ENCODE data around the gene SIVA1. TPM values are rescaled to one million over a fixed set of nuclear protein-coding genes. Genes with fewer than 3 reads are reported as not detected.
A peak's percentile ranks its signal among the peaks of the same experiment; 100 is the strongest.
"Not testable (repeated sequence)": the region's sequence is repeated elsewhere in the genome, so short reads cannot be mapped to it uniquely, and the experiment has no call there.

SIVA1 gene
- total RNA-seq, 1 experiment from 2014 or later = 70.0 TPM

DNA sequence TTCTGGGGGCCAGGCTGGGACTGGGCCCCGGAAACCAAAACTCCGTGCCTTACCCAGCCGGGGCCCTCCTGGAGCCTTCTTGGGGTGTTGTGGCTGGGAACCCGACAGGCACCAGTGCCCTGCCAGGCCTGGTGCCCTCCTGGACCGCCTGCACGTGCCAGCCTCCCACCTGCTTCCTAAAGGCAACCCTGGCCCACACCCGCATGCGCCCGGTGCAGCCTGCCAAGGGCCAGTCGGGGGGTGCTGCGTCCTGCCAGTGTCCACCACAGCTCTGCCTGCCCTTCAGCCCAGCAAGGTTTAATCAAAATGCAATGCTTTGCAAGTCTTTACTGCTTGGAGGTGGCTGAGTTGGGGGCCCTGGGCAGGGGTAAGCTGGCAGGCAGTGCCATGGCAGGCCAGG lies 34.1 kb upstream of the SIVA1 start:
- no peak for DNase-seq (ENCODE audit: extremely low read depth, low read depth)

GRCh38 chr14:104719343-104719742 lies 33.6 kb upstream of the SIVA1 start:
- no peak for DNase-seq (ENCODE audit: extremely low read depth, low read depth)

GRCh38 chr14:104721505-104722431 lies 31.2 kb upstream of the SIVA1 start:
- no peak for DNase-seq (ENCODE audit: extremely low read depth, low read depth)

GRCh38 chr14:104722938-104723650 lies 29.9 kb upstream of the SIVA1 start:
- DNase-seq (ENCODE audit: extremely low read depth, low read depth) = no peak

DNA sequence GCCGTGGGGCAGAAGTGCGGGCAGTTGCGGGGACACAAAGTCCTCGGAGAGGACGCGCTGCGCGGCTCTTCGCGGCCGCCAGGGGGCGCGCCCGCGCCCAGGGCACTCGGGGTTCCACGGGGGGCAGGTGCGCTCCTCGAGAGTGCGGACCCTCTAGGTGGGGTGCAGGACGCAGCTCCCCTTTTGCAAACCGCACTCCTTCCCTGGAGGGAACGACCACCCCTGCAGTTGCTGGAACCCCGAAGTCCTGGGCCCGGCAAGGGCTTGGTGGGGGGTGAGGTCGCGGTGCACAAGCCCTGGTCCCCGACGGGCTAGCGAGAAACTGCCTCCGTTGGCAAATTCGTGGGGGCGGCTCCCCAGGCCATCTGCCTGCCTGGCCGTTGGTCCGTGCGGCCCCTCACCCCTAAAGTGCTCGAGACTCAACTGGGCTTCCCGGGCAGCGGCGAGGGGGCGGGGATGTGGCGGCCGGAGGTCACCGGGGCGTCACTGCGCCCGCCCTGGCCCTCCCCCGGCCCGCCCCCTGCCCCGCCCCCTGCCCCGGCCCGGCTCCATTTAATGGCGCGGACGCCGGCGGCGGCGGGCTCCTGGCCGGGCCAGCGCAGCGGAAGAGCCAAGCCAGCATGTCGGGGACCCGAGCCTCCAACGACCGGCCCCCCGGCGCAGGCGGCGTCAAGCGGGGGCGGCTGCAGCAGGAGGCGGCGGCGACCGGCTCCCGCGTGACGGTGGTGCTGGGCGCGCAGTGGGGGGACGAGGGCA lies 29.1 kb upstream of the SIVA1 start, which contains the start of gene ADSS1:
ADSS1 (plus strand) TSS at position 579 of the 756 bp plus-strand sequence; CDS start at position 621, 42 bp downstream.
- DNase-seq (ENCODE audit: extremely low read depth, low read depth) = peak; percentile 52

- no peak for DNase-seq (ENCODE audit: extremely low read depth, low read depth)
These were observed 28.5 kb upstream of the SIVA1 start for GRCh38 chr14:104724407-104724980.

DNA sequence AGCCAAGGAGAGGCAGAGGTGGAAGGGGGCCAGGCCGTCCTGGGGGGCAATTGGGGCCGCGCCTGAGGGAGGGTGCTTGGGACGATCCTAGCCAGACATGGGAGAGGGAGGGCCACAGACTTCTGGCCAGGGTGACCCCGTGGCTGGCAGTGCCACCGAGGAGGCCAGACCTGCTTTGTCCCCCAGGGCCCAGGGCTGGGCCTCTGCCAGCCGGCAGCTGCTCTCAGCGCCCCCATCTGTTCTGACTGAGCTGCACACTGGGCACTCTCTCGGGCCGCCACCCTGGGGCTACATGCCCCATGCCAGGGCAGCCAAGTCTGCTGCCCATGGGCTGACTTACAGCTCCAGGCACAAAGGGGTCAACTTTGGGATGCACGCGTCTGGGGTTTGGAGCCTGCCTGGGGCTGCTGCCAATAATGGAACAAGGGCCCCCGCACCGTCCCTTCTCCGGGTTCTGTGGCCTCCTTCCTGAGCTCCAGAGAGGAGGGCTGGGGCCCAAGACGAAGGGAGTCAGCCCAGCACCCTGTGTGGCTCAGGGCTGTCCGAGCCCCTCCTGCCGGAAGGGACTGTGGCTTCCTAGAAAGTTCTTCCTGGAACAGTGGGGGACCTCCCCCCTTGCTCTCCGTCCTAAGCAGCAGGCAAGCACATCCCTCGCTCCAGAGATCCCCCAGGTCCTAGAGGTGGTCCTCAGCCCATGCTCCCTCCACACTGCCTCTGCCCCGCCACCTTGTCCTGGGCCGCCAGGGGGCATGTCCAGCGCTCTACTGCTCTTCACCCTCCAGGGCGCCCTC lies 27.8 kb upstream of the SIVA1 start:
- DNase-seq (ENCODE audit: extremely low read depth, low read depth) = peak; percentile 49

- no peak for DNase-seq (ENCODE audit: extremely low read depth, low read depth)
These were observed 27.0 kb upstream of the SIVA1 start for GRCh38 chr14:104725772-104726548.

GRCh38 chr14:104726600-104727451 lies 26.1 kb upstream of the SIVA1 start:
- DNase-seq (ENCODE audit: extremely low read depth, low read depth) = no peak

DNA sequence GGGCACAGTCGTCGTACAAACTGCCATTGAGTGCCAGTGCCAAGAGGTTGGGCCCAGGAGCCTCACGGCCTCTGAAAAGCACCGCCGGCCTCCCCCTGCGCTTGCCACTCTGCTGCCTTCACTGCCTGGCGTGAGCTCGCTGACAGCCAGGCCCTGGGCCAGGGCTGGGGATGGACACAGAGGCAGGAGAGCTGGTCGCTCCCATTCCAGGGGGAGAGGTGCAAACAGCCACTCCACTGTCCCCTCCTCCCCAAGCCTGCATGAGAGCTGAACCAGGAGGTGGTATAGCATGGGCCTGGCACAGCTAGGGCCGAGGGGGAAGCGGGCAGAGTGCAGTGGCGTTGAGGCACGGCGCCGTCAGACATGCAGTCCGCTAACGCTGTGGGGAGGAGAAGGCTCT lies 24.3 kb upstream of the SIVA1 start:
- no peak for DNase-seq (ENCODE audit: extremely low read depth, low read depth)

- not testable (repeated sequence) for DNase-seq (ENCODE audit: extremely low read depth, low read depth)
These were observed 23.6 kb upstream of the SIVA1 start for GRCh38 chr14:104729176-104729834.

GRCh38 chr14:104729835-104730181 lies 23.1 kb upstream of the SIVA1 start:
- DNase-seq (ENCODE audit: extremely low read depth, low read depth) = no peak

GRCh38 chr14:104730487-104730886 lies 22.5 kb upstream of the SIVA1 start:
- DNase-seq (ENCODE audit: extremely low read depth, low read depth) = no peak

GRCh38 chr14:104731320-104732294 lies 21.3 kb upstream of the SIVA1 start:
- no peak for DNase-seq (ENCODE audit: extremely low read depth, low read depth)

DNA sequence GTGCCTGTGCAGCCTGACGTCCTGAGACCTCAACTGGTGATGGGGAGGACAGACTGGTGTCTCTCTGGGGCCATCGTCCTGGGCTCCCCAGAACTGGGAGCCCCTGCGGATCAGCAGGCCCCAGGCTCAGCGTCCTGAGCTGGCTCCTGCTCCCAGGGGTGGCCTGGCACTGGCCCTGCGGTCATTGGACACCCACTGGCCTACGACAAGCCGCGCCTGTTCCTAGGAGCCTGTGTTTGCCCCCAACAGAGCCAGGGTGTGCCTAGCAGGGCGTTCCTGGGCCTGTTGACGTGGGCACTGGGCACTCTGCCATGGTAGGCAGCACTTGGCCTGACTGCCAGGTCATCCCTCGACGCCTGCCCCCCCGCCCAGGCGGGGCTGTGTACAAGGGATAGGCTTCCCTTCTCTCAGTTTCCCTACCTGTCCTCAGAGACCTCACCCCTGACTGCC lies 20.6 kb upstream of the SIVA1 start:
- peak; percentile 90 for DNase-seq (ENCODE audit: extremely low read depth, low read depth)

DNA sequence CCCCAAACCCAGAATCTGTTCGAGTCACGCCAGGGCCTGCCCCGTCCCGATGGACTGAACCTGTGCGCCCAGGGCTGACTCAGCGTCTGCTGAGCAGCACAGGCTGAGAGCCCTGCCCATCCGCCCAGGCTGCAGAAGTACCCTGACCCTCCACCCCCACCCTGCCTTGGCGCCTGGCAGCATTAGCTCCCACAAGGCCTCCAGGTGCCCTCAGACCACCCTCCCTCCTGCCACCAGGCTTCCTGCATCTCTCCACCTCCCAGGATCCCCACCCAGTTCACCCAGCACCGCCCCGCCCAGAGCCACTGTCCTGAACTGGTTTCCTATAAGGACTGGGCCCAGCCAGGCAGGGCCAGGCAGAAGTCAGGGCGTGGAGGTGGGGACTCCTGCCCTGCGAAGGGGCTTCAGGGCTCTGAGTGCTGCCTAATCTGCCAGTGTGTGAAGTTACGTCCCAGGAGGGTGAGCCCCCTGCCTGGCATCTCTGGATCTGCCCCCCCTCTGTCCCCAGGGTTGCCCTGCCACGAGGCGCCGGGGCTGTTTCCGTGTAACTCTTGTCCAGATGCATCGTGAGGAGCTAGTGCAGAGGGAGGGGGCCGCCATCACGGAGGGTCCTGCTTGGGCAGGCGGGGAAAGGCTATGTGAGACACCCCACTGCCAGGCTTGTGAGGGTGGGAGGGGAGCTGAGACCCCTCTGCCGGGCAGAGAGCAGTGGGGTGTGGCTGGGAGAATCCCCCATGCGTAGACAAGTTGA lies 19.8 kb upstream of the SIVA1 start:
- DNase-seq (ENCODE audit: extremely low read depth, low read depth) = peak; percentile 53
